K562 (cell line): ENCODE results near the gene CPED1.
"Not testable (repeated sequence)": the region's sequence is repeated elsewhere in the genome, so short reads cannot be mapped to it uniquely, and the experiment has no call there.

Experiments used
- ELF1 ChIP-seq: fragments of 200-800 bp; sonication (Bioruptor generic); IDR thresholded peaks from 2 replicates; pipeline ENCODE4 v1.6.1; 2016; ENCODE audit warnings: missing genetic modification characterization, missing compliant biosample characterization
- MXD1 ChIP-seq: fragments of 250-450 bp; sonication (Bioruptor Pico); IDR thresholded peaks from 2 replicates; pipeline ENCODE4 v1.8.0; 2021; ENCODE audit warnings: borderline replicate concordance, mild to moderate bottlenecking, moderate library complexity; ENCODE audit not compliant: poor library complexity, severe bottlenecking

GRCh38 chr7:121005058-121005457, 16.5 kb downstream of the CPED1 start:
- TF ChIP-seq ELF1; MXD1 (CRISPR knock-in tag): not testable (repeated sequence)
